Upper lobe of left lung (tissue), 6 donors: Measurements from ENCODE around the gene BPIFB1. TPM values are rescaled to one million over a fixed set of nuclear protein-coding genes. Genes with fewer than 3 reads are reported as not detected.

ENCODE experiments used
- ATAC-seq, 2 donors: fragments of 200-7000 bp; cut with Tn5 transposase; one replicate each; pipeline ENCODE4 v1.9.1; 2022; ENCODE audit warnings: mild to moderate bottlenecking in 2 of 2, moderate library complexity in 2 of 2; ENCODE audit not compliant: low FRiP score in 2 of 2
- DNase-seq, 2 donors: peaks; one replicate each; pipeline ENCODE4 v3.0.0-alpha.2; 2019 to 2020
- H3K27ac ChIP-seq, 4 donors: fragments of 200-600 bp; sonication (generic); one replicate each; pipeline ENCODE4 v1.5.1; 2016 to 2019
- H3K27me3 ChIP-seq, 4 donors: fragments of 200-600 bp; sonication (generic); one replicate each; pipeline ENCODE4 v1.5.1; 2017 to 2019
- H3K36me3 ChIP-seq, 4 donors: fragments of 200-600 bp; sonication (generic); one replicate each; pipeline ENCODE4 v1.5.1; 2016 to 2019
- H3K4me1 ChIP-seq, 4 donors: fragments of 200-600 bp; sonication (generic); one replicate each; pipeline ENCODE4 v1.5.1; 2018 to 2019
- H3K4me3 ChIP-seq, 4 donors: fragments of 200-600 bp; sonication (generic); one replicate each; pipeline ENCODE4 v1.5.1; 2017 to 2019; ENCODE audit warnings: mild to moderate bottlenecking in 2 of 4, moderate library complexity in 1 of 4
- H3K9me3 ChIP-seq, 4 donors: fragments of 200-600 bp; sonication (generic); one replicate each; pipeline ENCODE4 v1.5.1; 2018 to 2019
- EP300 ChIP-seq, 4 donors: sonication (generic); formaldehyde crosslinking; IDR thresholded peaks; one replicate each; pipeline ENCODE4 v1.5.1; 2017; ENCODE audit warnings: antibody characterized with exemption in 4 of 4, control low read depth in 2 of 4
- POLR2A ChIP-seq, 4 donors: fragments of 450-650 bp; IDR thresholded peaks; one replicate each; pipeline ENCODE4 v1.5.1; 2016 to 2017; ENCODE audit warnings: antibody characterized with exemption in 4 of 4, mild to moderate bottlenecking in 2 of 4
- POLR2AphosphoS5 ChIP-seq, 2 donors: sonication (generic); formaldehyde crosslinking; IDR thresholded peaks; one replicate each; pipeline ENCODE4 v1.5.1; 2017; ENCODE audit warnings: antibody characterized with exemption in 2 of 2
- WGBS, 2 donors: methylation state at CpG; one replicate each; pipeline ENCODE4 v1.1.5; 2017 to 2018; 5-methylcytosine and 5-hydroxymethylcytosine counted together
- total RNA-seq, 6 donors: library from RNA; depleted of rRNA in 4 of 6; stranded (reverse); fragments of >200 nt in 4 of 6; gene quantifications; one replicate each; pipeline versions ENCODE4 v1.1.0 to v1.2.1, GENCODE V29; 2016 to 2021
- TF ChIP-seq, protein P1 (sequence below), 6 experiments: fragments of 450-650 bp in 4 of 6; fragments of 200-600 bp in 2 of 6; sonication (generic) in 2 of 6; IDR thresholded peaks; one replicate each; pipeline ENCODE4 v1.5.1; 2016 to 2019; ENCODE audit warnings: antibody characterized with exemption in 6 of 6
- donor health status: DM: no; HTN: no; CAD: no; lungs with moderate emphysema.
- donor health status: DM: no; HTN: yes; CAD: no; lungs with severe emphysema.

The BPIFB1 gene
- total RNA-seq, 6 donors from 2014 or later: 4.8 to 323 (median 35.3) TPM

DNA sequence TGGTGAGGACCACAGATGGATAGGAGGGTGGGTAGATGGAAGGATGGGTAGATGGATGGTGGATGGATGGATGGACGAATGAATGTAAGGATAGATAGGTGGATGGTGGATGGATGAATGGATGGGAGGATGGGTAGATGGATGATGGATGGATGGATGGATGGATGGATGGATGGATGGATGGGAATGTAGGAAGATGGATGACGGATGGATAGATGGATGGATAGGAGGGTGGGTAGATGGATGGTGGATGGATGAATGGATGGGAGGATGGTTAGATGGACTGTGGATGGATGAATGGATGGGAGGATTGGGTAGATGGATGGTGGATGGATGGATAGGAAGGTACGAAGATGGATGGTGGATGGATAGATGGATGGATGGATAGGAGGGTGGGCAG lies 51.1 kb downstream of the BPIFB1 start:
- Histone ChIP-seq H3K27me3 (no peaks in the 10 kb centered on the region), H3K4me3 (no peak overlapping the region), H3K4me1 (no peaks in the 10 kb centered on the region), H3K36me3 (no peaks in the 10 kb centered on the region), H3K9me3 (no peaks in the 10 kb centered on the region), H3K27ac (no peak overlapping the region)
- DNase-seq: no peak
- WGBS, 2 donors: 88 to 92% methylated on average over 3 of the region's 3 CpGs
- no peak for ATAC-seq
- TF ChIP-seq POLR2A (IDR thresholded peaks at IDR 0.05) (no peak), POLR2AphosphoS5 (IDR thresholded peaks at IDR 0.05) (no peak), EP300 (IDR thresholded peaks at IDR 0.05) (no peak)
- TF ChIP-seq, protein P1, sequence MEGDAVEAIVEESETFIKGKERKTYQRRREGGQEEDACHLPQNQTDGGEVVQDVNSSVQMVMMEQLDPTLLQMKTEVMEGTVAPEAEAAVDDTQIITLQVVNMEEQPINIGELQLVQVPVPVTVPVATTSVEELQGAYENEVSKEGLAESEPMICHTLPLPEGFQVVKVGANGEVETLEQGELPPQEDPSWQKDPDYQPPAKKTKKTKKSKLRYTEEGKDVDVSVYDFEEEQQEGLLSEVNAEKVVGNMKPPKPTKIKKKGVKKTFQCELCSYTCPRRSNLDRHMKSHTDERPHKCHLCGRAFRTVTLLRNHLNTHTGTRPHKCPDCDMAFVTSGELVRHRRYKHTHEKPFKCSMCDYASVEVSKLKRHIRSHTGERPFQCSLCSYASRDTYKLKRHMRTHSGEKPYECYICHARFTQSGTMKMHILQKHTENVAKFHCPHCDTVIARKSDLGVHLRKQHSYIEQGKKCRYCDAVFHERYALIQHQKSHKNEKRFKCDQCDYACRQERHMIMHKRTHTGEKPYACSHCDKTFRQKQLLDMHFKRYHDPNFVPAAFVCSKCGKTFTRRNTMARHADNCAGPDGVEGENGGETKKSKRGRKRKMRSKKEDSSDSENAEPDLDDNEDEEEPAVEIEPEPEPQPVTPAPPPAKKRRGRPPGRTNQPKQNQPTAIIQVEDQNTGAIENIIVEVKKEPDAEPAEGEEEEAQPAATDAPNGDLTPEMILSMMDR (IDR thresholded peaks at IDR 0.05): no peak

DNA sequence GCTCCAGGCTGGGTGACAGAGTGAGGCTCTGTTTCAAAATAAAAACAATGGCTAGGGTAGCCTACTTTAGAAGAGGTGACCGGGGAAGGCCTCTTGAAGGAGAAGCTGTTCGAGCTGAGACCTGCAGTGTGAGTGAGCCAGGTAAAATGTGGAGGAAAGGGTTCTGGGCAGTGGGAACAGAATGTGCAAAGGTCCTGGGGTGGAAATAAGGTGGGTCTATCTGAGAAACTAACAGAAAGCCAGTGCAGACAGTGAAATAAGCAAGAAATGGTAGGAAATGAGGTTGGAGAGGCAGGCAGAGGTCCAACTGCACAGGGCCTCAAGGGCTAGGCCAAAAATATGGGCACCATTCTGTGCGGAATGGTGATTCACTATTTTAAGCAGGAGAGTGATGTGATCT lies 53.4 kb downstream of the BPIFB1 start:
- no peaks in the 10 kb centered on the region for H3K9me3 ChIP-seq
- H3K36me3 ChIP-seq: no peaks in the 10 kb centered on the region
- no peaks in the 10 kb centered on the region for H3K27me3 ChIP-seq
- H3K4me1 ChIP-seq: no peaks in the 10 kb centered on the region
- ATAC-seq (no peak), DNase-seq (no peak)
- WGBS, 2 donors: 89 to 94% methylated on average over 3 of the region's 3 CpGs
- no peak overlapping the region for H3K4me3 ChIP-seq
- H3K27ac ChIP-seq: no peak overlapping the region
- TF ChIP-seq EP300 (IDR thresholded peaks at IDR 0.05): no peak
- TF ChIP-seq, protein P1 (IDR thresholded peaks at IDR 0.05): no peak
- TF ChIP-seq POLR2A (IDR thresholded peaks at IDR 0.05): no peak
- TF ChIP-seq POLR2AphosphoS5 (IDR thresholded peaks at IDR 0.05): no peak

DNA sequence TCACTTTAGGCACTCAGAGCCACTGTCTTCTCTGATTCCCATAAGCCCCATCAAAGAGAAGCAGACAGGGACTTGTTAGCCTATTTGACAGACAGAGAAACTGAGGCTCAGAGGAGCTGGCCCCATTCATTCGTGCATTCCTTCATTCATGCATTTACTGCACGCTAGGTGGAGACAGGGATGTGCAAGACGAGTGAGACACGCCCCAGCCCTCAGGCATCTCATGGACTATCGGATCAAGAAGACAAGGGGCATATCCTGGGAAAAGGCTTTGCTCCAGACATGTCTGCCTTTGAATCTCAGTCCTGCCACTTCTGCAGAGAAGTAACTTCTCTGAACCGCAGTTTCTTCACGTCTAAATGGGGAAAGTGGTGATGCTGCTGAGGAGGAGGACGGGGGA lies 54.1 kb downstream of the BPIFB1 start:
- WGBS, 2 donors: 78 to 79% methylated on average over 8 of the region's 8 CpGs

DNA sequence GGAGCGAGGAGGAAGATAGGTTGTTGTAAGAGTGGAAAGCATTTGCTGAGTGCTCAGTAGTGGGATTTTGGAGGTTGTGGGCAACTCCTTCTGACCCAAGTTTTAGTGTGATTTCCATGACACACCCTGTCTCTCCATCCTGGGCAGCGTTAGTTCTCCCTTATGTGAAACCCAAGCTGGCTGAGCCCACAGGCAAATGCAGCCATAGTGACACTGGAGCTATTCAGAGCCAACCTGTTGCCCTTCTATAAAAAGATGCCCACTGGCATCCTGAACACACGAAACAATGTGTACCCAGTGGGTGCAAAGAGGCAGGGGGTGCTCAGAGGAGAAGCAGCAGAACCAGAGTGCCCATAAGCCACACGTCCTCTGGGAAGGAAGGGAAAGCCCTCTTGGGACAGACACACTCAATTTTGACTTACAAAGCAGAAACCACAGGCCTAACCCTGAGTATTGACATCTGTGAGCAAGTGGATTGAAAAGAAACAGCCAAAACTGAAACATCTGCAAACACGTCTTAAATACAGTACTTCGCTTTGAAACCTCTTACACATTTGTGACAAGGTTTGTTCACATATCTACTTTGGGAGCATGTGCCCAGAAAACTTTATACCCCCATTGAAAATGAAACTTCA lies 54.6 kb downstream of the BPIFB1 start:
- Histone ChIP-seq H3K36me3 (no peaks in the 10 kb centered on the region), H3K4me3 (no peak overlapping the region), H3K4me1 (no peaks in the 10 kb centered on the region), H3K9me3 (no peaks in the 10 kb centered on the region), H3K27me3 (no peaks in the 10 kb centered on the region), H3K27ac (no peak overlapping the region)
- no peak for DNase-seq
- TF ChIP-seq POLR2A (IDR thresholded peaks at IDR 0.05): no peak
- TF ChIP-seq POLR2AphosphoS5 (IDR thresholded peaks at IDR 0.05): no peak
- no peak for TF ChIP-seq EP300 (IDR thresholded peaks at IDR 0.05)
- TF ChIP-seq, protein P1 (IDR thresholded peaks at IDR 0.05): no peak
- WGBS, 2 donors: 72 to 80% methylated on average over 6 of the region's 6 CpGs
- ATAC-seq: no peak

More for the DNA sequence above, 54.1 kb downstream of the BPIFB1 start:
- ATAC-seq: no peak
- TF ChIP-seq POLR2A (IDR thresholded peaks at IDR 0.05): no peak
- no peak for TF ChIP-seq EP300 (IDR thresholded peaks at IDR 0.05)
- no peak for TF ChIP-seq POLR2AphosphoS5 (IDR thresholded peaks at IDR 0.05)
- TF ChIP-seq, protein P1 (IDR thresholded peaks at IDR 0.05): no peak
- no peak overlapping the region for H3K4me3 ChIP-seq
- H3K27ac ChIP-seq: no peak overlapping the region
- no peaks in the 10 kb centered on the region for H3K27me3 ChIP-seq
- no peaks in the 10 kb centered on the region for H3K36me3 ChIP-seq
- no peaks in the 10 kb centered on the region for H3K4me1 ChIP-seq
- H3K9me3 ChIP-seq: no peaks in the 10 kb centered on the region
- no peak for DNase-seq
